ENCODE measurements around the gene HLA-F. TPM values are rescaled to one million over a fixed set of nuclear protein-coding genes. Genes with fewer than 3 reads are reported as not detected.
A peak's percentile ranks its signal among the peaks of the same experiment; 100 is the strongest.

HLA-F gene
- total RNA-seq, 1 experiment from 2014 or later = 15.5 TPM

- DNase-seq (ENCODE audit: low spot score) = no peak
Measured at GRCh38 chr6:29724937-29725869, 2.0 kb downstream of the HLA-F start.

- no peak for DNase-seq (ENCODE audit: low spot score)
Measured at GRCh38 chr6:29726001-29726400, 2.8 kb downstream of the HLA-F start.

GRCh38 chr6:29726571-29727194 lies 3.4 kb downstream of the HLA-F start:
- DNase-seq (ENCODE audit: low spot score) = no peak

- no peak for DNase-seq (ENCODE audit: low spot score)
Measured at GRCh38 chr6:29727637-29728036, 4.4 kb downstream of the HLA-F start.

- no peak for DNase-seq (ENCODE audit: low spot score)
Measured at GRCh38 chr6:29728173-29728874, 5.1 kb downstream of the HLA-F start.

- DNase-seq (ENCODE audit: low spot score) = no peak
Measured at GRCh38 chr6:29728875-29729270, 5.6 kb downstream of the HLA-F start.

- no peak for DNase-seq (ENCODE audit: low spot score)
Measured at GRCh38 chr6:29729774-29730328, 6.6 kb downstream of the HLA-F start.

GRCh38 chr6:29730575-29731126 lies 7.4 kb downstream of the HLA-F start:
- no peak for DNase-seq (ENCODE audit: low spot score)

GRCh38 chr6:29731281-29731680 lies 8.0 kb downstream of the HLA-F start:
- DNase-seq (ENCODE audit: low spot score) = no peak

GRCh38 chr6:29733057-29733456 lies 9.8 kb downstream of the HLA-F start:
- DNase-seq (ENCODE audit: low spot score) = no peak

- no peak for DNase-seq (ENCODE audit: low spot score)
Measured at GRCh38 chr6:29734046-29735018, 11.1 kb downstream of the HLA-F start.

- no peak for DNase-seq (ENCODE audit: low spot score)
Measured at GRCh38 chr6:29736563-29736962, 13.3 kb downstream of the HLA-F start.

GRCh38 chr6:29737707-29738630 lies 14.7 kb downstream of the HLA-F start:
- peak; percentile 80 for DNase-seq (ENCODE audit: low spot score)

- DNase-seq (ENCODE audit: low spot score) = no peak
Measured at GRCh38 chr6:29739136-29739881, 16.1 kb downstream of the HLA-F start.

GRCh38 chr6:29739882-29740261 lies 16.6 kb downstream of the HLA-F start:
- no peak for DNase-seq (ENCODE audit: low spot score)

GRCh38 chr6:29741592-29741991 lies 18.4 kb downstream of the HLA-F start:
- DNase-seq (ENCODE audit: low spot score) = no peak

GRCh38 chr6:29742127-29742526 lies 18.9 kb downstream of the HLA-F start:
- DNase-seq (ENCODE audit: low spot score) = no peak

GRCh38 chr6:29743025-29743424 lies 19.8 kb downstream of the HLA-F start:
- DNase-seq (ENCODE audit: low spot score) = no peak

- DNase-seq (ENCODE audit: low spot score) = no peak
Measured at GRCh38 chr6:29743568-29743967, 20.3 kb downstream of the HLA-F start.
